CD4-positive, alpha-beta T cell (primary cell): ENCODE measurements around the gene FIBCD1. TPM values are rescaled to one million over a fixed set of nuclear protein-coding genes. Genes with fewer than 3 reads are reported as not detected.

Experiments
- ATAC-seq: fragments of 200-7000 bp; cut with Tn5 transposase; one replicate; pipeline ENCODE4 v1.10.0; 2022; ENCODE audit warnings: mild to moderate bottlenecking; ENCODE audit not compliant: poor library complexity
- CTCF ChIA-PET: fragments of 350-600 bp; sonication (Branson Sonifier 250); formaldehyde crosslinking; loops from one replicate; lab custom pipeline; 2021; ENCODE audit warnings: antibody characterized with exemption, inconsistent platforms; lab: Charles Lee
- POLR2A ChIA-PET: fragments of 350-600 bp; sonication (Branson Sonifier 250); formaldehyde crosslinking; loops from one replicate; lab custom pipeline; 2021; ENCODE audit warnings: antibody characterized with exemption, inconsistent platforms; lab: Charles Lee
- DNase-seq, 14 experiments: peaks; one replicate each; pipeline ENCODE4 v3.0.0-alpha.2; 2013 to 2020; ENCODE audit warnings: mixed read lengths in 2 of 14
- H3K27ac ChIP-seq, 2 donors: one replicate each; pipeline versions ENCODE4 v1.5.1 to v1.7.0; 2013; ENCODE audit warnings: low read length in 2 of 2, low read depth in 1 of 2, mild to moderate bottlenecking in 1 of 2
- H3K27me3 ChIP-seq, 2 experiments: 1 replicate in 1 of 2; 2 replicates in 1 of 2; pipeline versions ENCODE4 v1.6.1 to v1.7.0; 2013; ENCODE audit warnings: low read length in 2 of 2, control low read depth in 1 of 2, mild to moderate bottlenecking in 1 of 2, moderate library complexity in 1 of 2; ENCODE audit not compliant: insufficient read depth in 2 of 2, control insufficient read depth in 1 of 2
- H3K36me3 ChIP-seq: one replicate; pipeline ENCODE4 v1.6.1; 2013; ENCODE audit warnings: low read length, control low read depth; ENCODE audit not compliant: insufficient read depth
- H3K4me1 ChIP-seq: one replicate; pipeline ENCODE4 v1.6.1; 2013; ENCODE audit warnings: low read length, control low read depth; ENCODE audit not compliant: insufficient read depth
- H3K4me3 ChIP-seq: one replicate; pipeline ENCODE4 v1.5.1; 2013; ENCODE audit warnings: mild to moderate bottlenecking, low read length, moderate library complexity
- H3K9me3 ChIP-seq, 2 experiments: 1 replicate in 1 of 2; 2 replicates in 1 of 2; pipeline versions ENCODE4 v1.6.1 to v1.7.0; 2013; ENCODE audit warnings: low read length in 2 of 2, mild to moderate bottlenecking in 2 of 2, control low read depth in 1 of 2, moderate library complexity in 1 of 2; ENCODE audit not compliant: control insufficient read depth in 1 of 2, insufficient read depth in 1 of 2
- H3K27ac Mint-ChIP-seq: one replicate; pipeline ENCODE4 v1.8.0; 2020; ENCODE audit warnings: mixed read lengths
- H3K27me3 Mint-ChIP-seq: one replicate; pipeline ENCODE4 v1.8.0; 2021; ENCODE audit warnings: mixed read lengths
- H3K36me3 Mint-ChIP-seq: one replicate; pipeline ENCODE4 v1.8.0; 2021; ENCODE audit warnings: low read depth, mixed read lengths
- H3K4me1 Mint-ChIP-seq: one replicate; pipeline ENCODE4 v1.8.0; 2021; ENCODE audit warnings: low read depth, mixed read lengths
- H3K4me3 Mint-ChIP-seq: one replicate; pipeline ENCODE4 v1.8.0; 2020; ENCODE audit warnings: mild to moderate bottlenecking, mixed read lengths
- H3K9me3 Mint-ChIP-seq: one replicate; pipeline ENCODE4 v1.8.0; 2020; ENCODE audit warnings: mixed read lengths
- intact Hi-C, 2 experiments: fragments of 100-400 bp; cut with DNase I in 1 of 2; cut with micrococcal nuclease in 1 of 2; formaldehyde crosslinking; loops; one replicate each; pipeline versions ENCODE4 v1.15.1 to v1.9.0; 2023 to 2025; cut with DNase I, micrococcal nuclease
- total RNA-seq, 174 experiments: library from RNA in 2 of 174; stranded (reverse) in 2 of 174; gene quantifications; one replicate each; pipeline ENCODE4 v1.2.3 and lab custom pipeline; 2021 to 2026
- TF ChIP-seq, protein P1 (sequence below): fragments of 200-600 bp; IDR thresholded peaks from one replicate; pipeline ENCODE4 v1.8.0; 2022; ENCODE audit warnings: antibody characterized with exemption, mild to moderate bottlenecking

FIBCD1 gene
- total RNA-seq, 2 experiments from 2014 or later: not detected

DNA sequence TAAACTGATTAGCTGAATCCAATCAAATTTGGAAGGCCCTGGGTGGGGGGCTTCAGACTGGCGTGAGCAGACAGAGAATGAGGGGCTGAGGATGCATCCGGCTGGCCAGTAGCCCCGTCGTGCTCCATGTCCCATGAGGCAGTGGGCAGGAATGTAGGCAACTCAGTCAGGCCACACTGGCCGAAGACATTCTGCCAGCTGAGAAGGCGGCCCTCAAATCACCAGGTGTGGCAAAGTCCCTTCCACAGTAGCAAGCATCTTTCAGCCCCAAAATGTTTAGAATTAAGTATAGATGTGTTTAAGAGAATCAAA lies 44.3 kb upstream of the FIBCD1 start:
- H3K36me3 ChIP-seq: no peaks in the 10 kb centered on the region
- no peak overlapping the region for H3K27ac ChIP-seq
- ATAC-seq (no peak), DNase-seq (peak in 1 of 14 experiments; percentile 1)
- no peak overlapping the region for H3K4me3 Mint-ChIP-seq
- TF ChIP-seq, protein P1, sequence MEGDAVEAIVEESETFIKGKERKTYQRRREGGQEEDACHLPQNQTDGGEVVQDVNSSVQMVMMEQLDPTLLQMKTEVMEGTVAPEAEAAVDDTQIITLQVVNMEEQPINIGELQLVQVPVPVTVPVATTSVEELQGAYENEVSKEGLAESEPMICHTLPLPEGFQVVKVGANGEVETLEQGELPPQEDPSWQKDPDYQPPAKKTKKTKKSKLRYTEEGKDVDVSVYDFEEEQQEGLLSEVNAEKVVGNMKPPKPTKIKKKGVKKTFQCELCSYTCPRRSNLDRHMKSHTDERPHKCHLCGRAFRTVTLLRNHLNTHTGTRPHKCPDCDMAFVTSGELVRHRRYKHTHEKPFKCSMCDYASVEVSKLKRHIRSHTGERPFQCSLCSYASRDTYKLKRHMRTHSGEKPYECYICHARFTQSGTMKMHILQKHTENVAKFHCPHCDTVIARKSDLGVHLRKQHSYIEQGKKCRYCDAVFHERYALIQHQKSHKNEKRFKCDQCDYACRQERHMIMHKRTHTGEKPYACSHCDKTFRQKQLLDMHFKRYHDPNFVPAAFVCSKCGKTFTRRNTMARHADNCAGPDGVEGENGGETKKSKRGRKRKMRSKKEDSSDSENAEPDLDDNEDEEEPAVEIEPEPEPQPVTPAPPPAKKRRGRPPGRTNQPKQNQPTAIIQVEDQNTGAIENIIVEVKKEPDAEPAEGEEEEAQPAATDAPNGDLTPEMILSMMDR: no peak
- H3K27me3 Mint-ChIP-seq: peaks cover 10% of the 10 kb centered on the region
- H3K4me1 ChIP-seq: no peaks in the 10 kb centered on the region
- H3K9me3 ChIP-seq: no peaks in the 10 kb centered on the region
- ChIA-PET POLR2A (no interaction called here), CTCF (no interaction called here)
- H3K4me3 ChIP-seq: no peak overlapping the region
- no peaks in the 10 kb centered on the region for H3K4me1 Mint-ChIP-seq
- H3K9me3 Mint-ChIP-seq: no peaks in the 10 kb centered on the region
- intact Hi-C loops: no loop called here
- no peaks in the 10 kb centered on the region for H3K36me3 Mint-ChIP-seq
- H3K27ac Mint-ChIP-seq: no peak overlapping the region
- peaks cover 0 to 3% of the 10 kb centered on the region in 2 experiments for H3K27me3 ChIP-seq

DNA sequence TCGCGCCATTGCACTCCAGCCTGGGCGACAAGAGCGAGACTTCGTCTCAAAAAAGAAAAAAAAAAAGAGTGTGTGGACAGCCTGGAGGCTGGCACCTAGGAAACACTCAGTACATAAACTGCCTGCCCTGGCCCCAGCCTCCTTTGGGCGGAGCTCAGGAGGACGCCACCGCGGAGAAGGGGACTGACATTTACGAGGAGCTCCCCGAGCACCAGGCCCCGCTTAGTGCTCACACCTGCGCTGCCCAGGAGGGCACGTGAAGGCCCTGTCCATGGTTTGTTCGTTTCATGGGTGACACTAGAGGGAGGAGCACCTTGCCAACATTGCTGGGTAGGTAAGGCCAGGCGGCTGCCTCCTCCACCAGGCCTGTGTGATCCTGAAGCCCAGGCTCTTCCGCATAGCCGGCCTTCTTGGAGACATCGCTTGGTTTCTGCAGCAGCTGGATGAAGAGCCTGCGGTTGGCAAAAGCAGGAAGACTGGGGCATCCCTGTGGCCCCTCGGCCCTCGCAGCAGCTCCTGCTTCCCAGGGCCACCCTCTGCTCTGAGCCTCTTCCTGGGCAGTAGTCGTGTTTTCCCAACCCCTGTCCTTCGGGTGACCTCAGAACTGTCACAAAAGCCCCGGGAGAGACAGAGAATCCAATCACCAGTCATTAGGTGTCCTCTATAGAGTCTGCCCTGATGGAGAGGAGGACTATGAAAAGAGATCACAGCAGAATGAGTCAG lies 43.8 kb upstream of the FIBCD1 start:
- Histone ChIP-seq H3K27me3 (peaks cover 0 to 3% of the 10 kb centered on the region in 2 experiments), H3K9me3 (peaks cover 0 to under 1% of the 10 kb centered on the region in 2 experiments), H3K4me3 (no peak overlapping the region), H3K27ac (no peak overlapping the region), H3K4me1 (no peaks in the 10 kb centered on the region), H3K36me3 (no peaks in the 10 kb centered on the region)
- ATAC-seq: no peak
- no peak overlapping the region for H3K4me3 Mint-ChIP-seq
- no peaks in the 10 kb centered on the region for H3K9me3 Mint-ChIP-seq
- TF ChIP-seq, protein P1: no peak
- H3K36me3 Mint-ChIP-seq: no peaks in the 10 kb centered on the region
- no peak overlapping the region for H3K27ac Mint-ChIP-seq
- POLR2A ChIA-PET: no interaction called here
- CTCF ChIA-PET: no interaction called here
- peaks cover 10% of the 10 kb centered on the region for H3K27me3 Mint-ChIP-seq
- intact Hi-C loops: no loop called here
- H3K4me1 Mint-ChIP-seq: no peaks in the 10 kb centered on the region
- peak in 1 of 14 experiments; percentile 3 for DNase-seq

DNA sequence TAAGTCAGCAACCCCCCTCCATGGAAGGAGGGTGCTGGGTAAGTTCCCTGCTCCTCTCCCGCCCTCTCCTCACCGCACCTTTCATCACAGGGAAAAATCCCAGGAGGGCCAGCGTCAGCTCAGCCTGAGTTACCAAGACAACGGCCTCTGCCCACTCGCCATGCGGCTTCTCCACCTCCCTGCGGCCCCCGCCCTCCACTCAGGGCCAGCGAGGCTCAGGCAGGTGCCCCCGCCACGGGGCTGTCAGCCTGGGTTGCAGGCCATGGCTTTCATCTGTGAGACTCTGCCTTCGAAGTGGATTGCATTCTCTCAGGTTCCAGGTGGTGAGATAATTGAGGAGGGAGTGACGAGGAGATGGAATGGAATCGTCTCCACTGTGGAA lies 42.7 kb upstream of the FIBCD1 start:
- intact Hi-C loops: no loop called here
- no peak overlapping the region for H3K4me3 Mint-ChIP-seq
- no peak overlapping the region for H3K27ac ChIP-seq
- H3K9me3 Mint-ChIP-seq: no peaks in the 10 kb centered on the region
- peaks cover 0 to 9% of the 10 kb centered on the region in 2 experiments for H3K9me3 ChIP-seq
- no peaks in the 10 kb centered on the region for H3K36me3 ChIP-seq
- no peaks in the 10 kb centered on the region for H3K4me1 ChIP-seq
- TF ChIP-seq, protein P1: no peak
- peaks cover 0 to 3% of the 10 kb centered on the region in 2 experiments for H3K27me3 ChIP-seq
- H3K4me3 ChIP-seq: no peak overlapping the region
- DNase-seq: peak in 1 of 14 experiments; percentile 4
- H3K4me1 Mint-ChIP-seq: no peaks in the 10 kb centered on the region
- POLR2A ChIA-PET: no interaction called here
- CTCF ChIA-PET: interaction anchor here (0.6 kb wide), 1 partner anchor 162 kb away, joined by 4 read pairs; no protein-coding TSS in a partner anchor
- H3K27ac Mint-ChIP-seq: no peak overlapping the region
- H3K36me3 Mint-ChIP-seq: no peaks in the 10 kb centered on the region
- no peak for ATAC-seq
- peaks cover 13% of the 10 kb centered on the region for H3K27me3 Mint-ChIP-seq
